ENCODE results near the gene C14orf132.
"Not testable (repeated sequence)": the region's sequence is repeated elsewhere in the genome, so short reads cannot be mapped to it uniquely, and the experiment has no call there.

C14orf132 gene

DNA sequence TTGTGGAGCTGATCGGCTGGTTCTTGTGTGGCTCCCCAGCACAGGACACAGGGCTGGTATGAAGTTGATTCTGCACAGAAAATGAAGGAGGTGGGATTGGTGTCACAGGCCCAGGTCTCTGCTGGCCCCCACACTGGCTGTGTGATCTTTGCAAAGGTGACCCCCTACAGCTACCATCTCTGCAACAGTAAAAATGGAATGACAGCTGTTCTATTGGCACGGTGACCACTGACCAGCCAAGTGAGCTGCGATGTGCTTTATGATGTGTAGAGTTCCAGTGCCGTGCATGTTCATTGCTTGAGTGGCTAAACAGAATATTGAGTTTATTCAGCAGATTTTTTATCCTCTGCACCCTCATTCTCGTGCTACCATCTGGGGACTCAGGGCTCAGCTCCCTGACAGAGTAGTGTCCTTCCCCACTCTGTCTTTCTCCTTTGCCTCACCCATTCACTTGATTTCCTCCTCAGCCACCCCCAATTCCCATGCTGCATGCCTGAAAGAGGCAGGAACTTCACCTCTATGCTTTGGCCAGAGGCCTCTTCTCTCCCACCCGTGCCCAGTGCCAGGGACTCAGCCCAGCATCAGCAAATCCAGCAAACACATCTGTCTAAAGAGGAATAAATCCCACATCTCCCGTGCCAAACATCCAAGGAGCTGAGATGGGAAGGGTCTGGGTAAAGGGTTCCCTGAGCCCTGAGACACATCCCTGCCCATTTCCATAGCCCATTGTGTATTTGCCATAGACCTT is 21.2 kb downstream of the C14orf132 start:
- no peak for DNase-seq

- DNase-seq: no peak
Observed at GRCh38 chr14:96062010-96062409, 22.8 kb downstream of the C14orf132 start.

- no peak for DNase-seq
Observed at GRCh38 chr14:96062506-96062905, 23.3 kb downstream of the C14orf132 start.

DNA sequence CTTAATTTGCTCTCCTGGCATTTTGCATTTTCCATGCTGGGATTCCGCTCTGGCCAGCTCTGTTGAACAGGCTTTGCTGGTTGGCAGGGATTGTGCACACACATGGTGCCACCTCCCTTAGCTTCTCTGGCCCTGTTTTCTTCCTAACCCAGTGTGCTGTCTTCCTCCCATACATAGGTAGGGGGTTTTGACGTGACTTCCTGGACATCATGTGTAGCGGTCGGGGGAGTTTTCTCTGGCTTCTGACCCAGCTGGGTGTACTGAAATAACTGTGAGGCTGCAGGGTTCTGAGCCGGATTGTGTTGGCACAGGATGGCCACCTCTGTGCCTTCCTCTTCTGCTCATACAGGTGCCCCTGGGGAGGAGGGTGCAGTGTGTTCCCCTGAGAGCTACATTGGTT is 25.7 kb downstream of the C14orf132 start:
- DNase-seq: no peak

DNA sequence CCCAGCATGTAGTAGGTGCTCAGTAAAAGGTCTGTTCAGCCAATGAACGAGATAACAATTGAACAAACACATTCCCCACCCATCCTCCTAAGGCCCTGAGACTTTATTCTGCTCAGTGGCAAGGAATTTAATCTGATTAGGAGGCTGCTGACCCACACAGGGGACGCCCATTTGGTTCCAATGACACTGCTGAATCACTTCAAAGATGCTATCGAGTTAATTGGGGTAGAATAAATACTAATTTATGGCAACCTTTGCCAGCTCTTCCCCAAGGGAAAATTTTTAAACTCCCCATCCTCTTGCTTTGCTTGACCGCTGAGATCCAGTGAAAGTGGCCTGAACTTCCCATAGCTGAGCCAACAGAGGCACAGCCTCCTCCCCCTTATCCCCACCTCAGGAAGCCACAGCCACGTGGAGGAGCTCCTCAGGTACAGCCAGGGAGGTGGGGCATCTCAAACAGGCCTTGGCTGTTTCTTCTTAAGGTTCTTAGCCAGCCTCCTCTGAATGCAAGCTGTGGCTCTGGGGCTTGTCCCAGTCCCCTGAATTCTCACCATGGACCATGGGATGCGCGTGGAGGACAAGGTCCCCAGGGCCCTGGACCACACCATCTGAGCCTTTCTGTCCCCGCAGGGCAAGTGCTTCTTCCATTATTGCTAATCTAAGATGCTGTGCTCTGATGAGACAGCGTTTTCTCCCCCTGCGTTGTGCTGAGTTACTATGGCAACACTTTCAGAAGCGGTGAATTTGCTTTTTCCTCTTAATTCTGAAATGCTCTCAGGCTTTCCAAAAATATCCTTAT is 26.7 kb downstream of the C14orf132 start:
- no peak for DNase-seq

GRCh38 chr14:96066976-96067375 is 27.8 kb downstream of the C14orf132 start:
- no peak for DNase-seq

DNA sequence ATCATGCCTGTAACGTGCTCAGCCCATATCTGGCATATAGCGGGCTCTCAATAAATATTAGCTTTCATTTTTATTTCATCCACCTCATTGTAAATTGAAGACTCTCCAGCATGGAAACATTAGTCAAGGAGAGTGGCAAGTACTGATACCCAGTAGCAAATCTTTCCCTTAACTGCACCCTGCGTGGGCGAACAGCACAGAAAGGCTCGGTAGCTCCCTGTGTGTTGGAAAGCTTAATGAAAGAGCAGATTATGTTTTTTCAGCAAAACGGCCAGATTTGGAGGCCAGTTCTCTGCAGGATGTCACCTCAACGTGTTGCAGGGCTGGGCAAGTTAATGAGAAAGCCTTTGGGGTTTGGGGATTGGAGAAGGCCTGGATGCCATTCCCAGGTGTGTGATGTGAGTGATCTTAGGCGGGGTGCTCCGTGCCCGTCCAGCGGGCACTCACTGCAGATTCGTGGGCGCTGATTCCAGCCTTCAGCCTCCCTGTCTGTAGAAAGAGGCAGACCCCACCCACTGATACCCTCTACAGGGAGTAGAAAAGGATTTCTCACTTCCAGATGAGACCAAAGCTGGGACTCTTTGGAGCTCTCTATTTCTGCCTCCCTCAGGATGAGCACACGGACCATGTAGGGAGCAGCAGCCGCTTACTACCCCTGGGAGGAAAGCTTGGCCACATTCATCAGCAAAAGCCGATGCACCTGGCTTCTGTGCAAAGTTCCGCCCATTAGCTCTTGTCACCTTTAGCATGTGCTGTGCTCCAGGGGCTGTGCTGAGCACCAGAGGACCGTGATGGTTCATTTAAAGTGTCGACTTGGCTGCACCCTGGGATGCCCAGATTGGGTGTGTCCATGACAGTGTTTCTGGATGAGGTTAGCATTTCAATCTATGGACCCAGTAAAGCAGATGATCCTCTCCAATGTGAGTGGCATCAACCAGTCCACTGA is 29.1 kb downstream of the C14orf132 start:
- DNase-seq: no peak

GRCh38 chr14:96069421-96069820 is 30.3 kb downstream of the C14orf132 start:
- no peak for DNase-seq

DNA sequence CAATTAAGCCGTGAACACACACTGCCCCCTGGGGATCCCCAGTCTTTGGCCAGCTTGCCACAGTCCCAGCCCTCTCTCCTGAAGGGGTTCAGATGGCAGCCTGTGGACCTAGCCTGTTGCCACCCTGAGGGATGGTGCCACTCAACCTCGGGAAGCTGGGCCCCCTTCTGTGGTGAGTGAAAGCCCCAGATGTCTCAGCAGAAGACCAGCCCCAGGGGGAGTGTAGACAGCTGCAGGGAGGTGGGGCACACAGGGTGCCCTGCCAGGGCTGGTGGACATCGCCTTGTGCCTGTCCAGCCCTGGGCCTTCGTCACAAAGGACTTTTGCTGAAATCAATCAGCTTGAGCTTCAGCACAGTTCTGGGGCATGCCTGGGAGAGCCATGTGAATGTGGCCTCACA is 32.4 kb downstream of the C14orf132 start:
- no peak for DNase-seq

DNA sequence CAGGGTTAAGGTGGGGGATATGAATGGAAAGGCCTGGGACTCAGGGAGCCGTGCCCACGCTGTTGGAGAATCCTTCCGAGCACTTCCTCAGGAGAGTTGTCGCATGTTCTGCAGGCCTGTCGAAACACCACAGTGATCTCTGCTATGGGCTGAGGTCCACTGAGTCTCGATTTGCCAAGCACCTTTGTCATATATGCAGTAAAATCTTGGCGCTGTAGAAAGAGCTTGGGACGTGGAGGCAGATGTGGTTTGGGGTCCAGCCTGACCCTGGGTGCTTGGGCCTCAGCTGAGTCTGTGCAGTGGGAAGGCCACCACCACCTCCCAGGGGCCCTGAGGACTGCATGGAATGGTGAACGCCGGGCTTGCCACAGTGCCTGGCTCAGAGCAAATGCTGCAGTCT is 32.9 kb downstream of the C14orf132 start:
- DNase-seq: no peak

DNA sequence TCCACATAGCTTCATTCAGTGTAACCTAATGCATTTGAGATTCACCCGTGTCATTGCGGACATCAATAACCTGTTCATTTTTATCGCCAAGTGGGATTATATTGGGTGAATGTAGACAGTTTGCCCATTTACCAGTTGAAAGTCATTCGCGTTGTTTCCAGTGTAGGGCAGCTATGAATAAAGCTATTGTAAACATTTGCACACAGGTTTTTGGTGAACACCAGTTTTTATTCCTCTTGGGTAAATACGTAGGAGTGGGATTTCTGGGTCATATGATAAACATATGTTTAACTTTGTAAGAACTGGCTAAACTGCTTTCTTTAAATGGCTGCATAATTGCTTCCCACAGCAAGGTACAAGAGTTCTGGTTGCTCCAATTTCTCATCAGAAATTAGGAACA is 33.6 kb downstream of the C14orf132 start:
- DNase-seq: no peak

- not testable (repeated sequence) for DNase-seq
Observed at GRCh38 chr14:96073260-96074039, 34.3 kb downstream of the C14orf132 start.

- no peak for DNase-seq
Observed at GRCh38 chr14:96077983-96078624, 38.9 kb downstream of the C14orf132 start.

GRCh38 chr14:96078625-96079016 is 39.5 kb downstream of the C14orf132 start:
- no peak for DNase-seq

DNA sequence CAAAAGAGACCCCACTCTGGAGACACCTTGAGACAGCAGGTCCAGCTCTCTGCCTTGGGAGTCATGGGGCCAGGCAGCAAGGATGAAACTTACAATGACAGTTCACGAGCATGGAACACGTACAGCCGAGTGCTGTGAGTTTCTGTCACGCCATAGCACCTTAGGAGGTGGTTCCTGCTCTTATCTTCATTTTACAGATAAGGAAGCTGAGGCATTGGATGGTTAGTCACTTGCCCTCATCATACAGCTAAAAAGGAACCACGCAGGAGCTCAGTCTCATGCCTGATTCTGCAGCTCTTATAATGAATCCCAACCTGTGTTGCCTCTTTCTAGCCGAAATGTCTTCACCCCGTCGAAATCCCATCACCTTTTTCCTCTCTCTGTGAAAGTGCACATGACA is 39.9 kb downstream of the C14orf132 start:
- DNase-seq: no peak

DNA sequence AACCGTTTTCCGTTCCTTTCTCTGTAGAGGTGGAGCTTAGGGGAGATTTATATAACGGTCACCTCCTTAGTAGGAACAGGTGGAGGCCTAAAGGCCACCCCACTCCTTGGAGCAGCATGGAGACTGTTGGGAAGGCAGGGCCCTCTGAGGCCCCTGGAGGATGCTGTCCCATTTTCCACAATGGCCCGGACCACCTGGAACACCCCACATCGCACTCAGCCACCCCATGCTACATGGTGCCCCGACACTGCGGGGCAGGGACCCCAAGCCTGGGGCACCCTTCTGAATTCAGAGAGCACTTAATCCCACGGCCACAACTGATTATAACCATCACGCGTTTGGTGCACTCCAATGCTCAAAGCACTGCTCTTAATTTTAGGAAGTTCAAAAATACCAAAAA is 41.4 kb downstream of the C14orf132 start:
- no peak for DNase-seq

DNA sequence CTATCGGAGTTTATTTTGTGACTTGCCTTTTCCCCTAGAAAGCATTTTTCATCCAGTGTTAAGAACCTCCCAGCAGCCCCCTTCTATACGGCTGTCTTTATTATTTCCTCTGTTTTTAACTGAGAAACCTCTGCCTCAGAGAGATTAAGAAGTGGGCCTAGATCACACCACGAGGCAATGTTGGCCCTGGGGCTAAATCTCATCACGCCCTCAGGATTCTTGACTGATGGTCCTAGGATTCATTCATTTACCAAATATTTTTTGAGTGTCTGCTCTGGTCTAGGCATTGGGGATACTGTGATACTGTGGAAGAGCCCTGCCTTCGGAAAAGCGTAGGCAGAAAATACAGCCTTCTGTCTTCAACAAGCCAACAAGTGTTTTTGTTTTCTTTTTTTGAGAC is 42.1 kb downstream of the C14orf132 start:
- DNase-seq: no peak

DNA sequence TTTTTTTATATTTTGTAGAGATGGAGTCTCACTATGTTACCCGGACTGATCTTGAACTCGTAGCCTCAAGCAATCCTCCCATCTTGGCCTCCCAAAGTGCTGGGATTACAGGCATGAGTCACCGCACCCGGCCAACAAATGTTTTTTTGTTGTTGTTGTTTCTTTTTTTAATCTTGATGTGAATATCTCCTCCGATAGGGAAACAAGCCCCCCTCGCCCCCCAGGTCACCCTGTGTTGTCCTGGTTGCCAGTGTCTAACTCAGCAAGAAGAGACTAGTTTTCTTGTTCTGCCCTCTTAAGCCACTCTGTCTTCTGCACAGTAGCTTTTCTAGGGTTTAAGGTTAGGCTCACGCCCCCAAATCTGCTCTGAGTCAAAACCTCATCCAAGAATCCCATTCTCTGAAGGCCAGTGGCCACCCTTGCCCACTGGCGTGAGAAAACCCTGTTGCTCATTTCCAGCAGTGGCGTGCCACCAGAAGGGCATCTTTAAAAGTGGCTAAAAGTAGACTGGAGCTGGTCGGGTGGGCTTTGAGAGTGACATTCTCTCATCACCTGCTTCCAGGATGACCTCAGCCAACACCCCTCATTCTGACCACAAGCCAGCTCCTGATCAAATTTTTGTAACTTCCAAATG is 42.7 kb downstream of the C14orf132 start:
- DNase-seq: no peak

DNA sequence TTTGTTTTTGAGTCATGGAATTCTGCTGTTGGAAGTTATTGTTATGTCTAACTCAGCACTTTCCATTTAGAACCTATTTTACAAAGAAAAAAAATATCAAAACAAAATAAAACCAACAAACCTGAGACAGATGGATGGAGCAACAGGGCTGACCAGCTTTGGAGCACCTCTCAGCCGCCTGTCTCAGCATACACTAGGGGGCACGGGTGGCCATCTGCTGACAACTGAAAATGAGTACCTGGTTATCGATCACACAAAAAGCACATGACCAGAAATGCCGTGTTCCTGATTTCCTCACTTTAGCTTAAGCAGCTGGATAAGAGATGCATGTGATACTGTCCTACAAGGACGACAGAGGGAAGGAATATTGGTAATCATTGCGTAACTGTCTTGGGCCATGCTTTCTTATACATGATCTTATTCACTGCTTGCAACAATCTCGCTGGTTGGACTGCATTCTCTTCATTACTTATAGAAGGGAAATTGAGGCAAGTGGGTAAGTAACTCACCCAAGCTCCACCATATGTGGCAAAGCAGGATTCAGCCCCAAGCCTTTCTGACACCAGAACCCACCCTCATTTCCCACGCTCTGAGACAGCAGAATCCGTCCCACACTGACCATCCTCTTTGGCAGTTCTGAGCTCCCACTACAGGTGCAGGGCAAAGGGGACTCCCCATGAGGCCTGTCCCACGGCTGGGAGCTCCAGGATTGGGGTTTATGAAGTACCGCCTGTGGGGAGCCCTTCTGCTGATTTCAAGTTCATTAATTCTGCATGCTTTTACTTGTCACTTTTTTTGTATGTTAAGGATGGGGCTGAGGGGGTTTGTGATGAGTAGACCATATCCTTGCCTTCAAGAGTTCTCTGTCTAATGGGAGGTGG is 43.5 kb downstream of the C14orf132 start:
- DNase-seq: no peak

GRCh38 chr14:96083667-96084320 is 44.6 kb downstream of the C14orf132 start:
- DNase-seq: peak; percentile 86
